Adrenal gland (tissue), 12 donors: ENCODE data around the gene PLA2G4C. TPM values are rescaled to one million over a fixed set of nuclear protein-coding genes. Genes with fewer than 3 reads are reported as not detected.

ENCODE experiments used
- DNase-seq, 7 donors: peaks; one replicate each; pipeline ENCODE4 v3.0.0-alpha.2; 2019 to 2020
- H3K27ac ChIP-seq, 5 donors: fragments of 200-600 bp; sonication (generic) in 4 of 5; 1 replicate in 3 of 5; 2 replicates in 2 of 5; pipeline versions ENCODE4 v1.5.1 to v1.8.0; 2016 to 2020; ENCODE audit warnings: mild to moderate bottlenecking in 1 of 5
- H3K27me3 ChIP-seq: fragments of 200-600 bp; 2 replicates; pipeline ENCODE4 v1.8.0; 2021
- H3K36me3 ChIP-seq, 2 donors: fragments of 200-600 bp; replicated peaks in 1 of 2; 1 replicate in 1 of 2; 2 replicates in 1 of 2; pipeline versions ENCODE4 v1.5.1 to v1.8.0; 2018 to 2022
- H3K4me1 ChIP-seq, 2 donors: fragments of 200-600 bp; replicated peaks in 1 of 2; 1 replicate in 1 of 2; 2 replicates in 1 of 2; pipeline versions ENCODE4 v1.5.1 to v1.8.0; 2018 to 2021
- H3K4me3 ChIP-seq, 4 donors: fragments of 200-600 bp; sonication (generic) in 3 of 4; one replicate each; pipeline ENCODE4 v1.5.1; 2016 to 2018
- H3K9me3 ChIP-seq, 3 donors: fragments of 200-600 bp; sonication (generic) in 1 of 3; replicated peaks in 1 of 3; 1 replicate in 2 of 3; 2 replicates in 1 of 3; pipeline versions ENCODE4 v1.5.1 to v1.8.0; 2016 to 2021
- POLR2A ChIP-seq, 2 donors: fragments of 450-650 bp; IDR thresholded peaks; one replicate each; pipeline ENCODE4 v1.6.1; 2017; ENCODE audit warnings: antibody characterized with exemption in 2 of 2, mild to moderate bottlenecking in 2 of 2, moderate library complexity in 1 of 2
- WGBS, 4 donors: extraction: QIAGEN DNeasy Blood & Tissue Kit in 2 of 4; methylation state at CpG; one replicate each; pipeline versions ENCODE4 v1.1.5 to v1.1.7; 2013 to 2017; 5-methylcytosine and 5-hydroxymethylcytosine counted together
- intact Hi-C, 2 donors: fragments of 100-400 bp; cut with DNase I; formaldehyde crosslinking; loops; one replicate each; pipeline versions ENCODE4 v1.14.1 to v1.15.0; 2022 to 2023
- polyA plus RNA-seq, 3 donors: library from polyadenylated mRNA; stranded (reverse); fragments of 200-250 nt in 2 of 3; fragments of 350-450 nt in 1 of 3; fragmentation: Illumina TruSeq in 1 of 3; extraction: RNeasy Lipid Tissue Mini Kit (QIAGEN cat#74804) in 1 of 3; gene quantifications; one replicate each; pipeline ENCODE4 v1.2.3, GENCODE V29; 2013 to 2014
- total RNA-seq, 9 donors: library from RNA; depleted of rRNA in 4 of 9; stranded (reverse); fragments of >200 nt in 4 of 9; fragments of 120-200 nt in 1 of 9; fragmentation: NEBNext Ultra II Directional in 1 of 9; extraction: Animal tissue kit (Norgen Biotek cat#: 25700) in 1 of 9; gene quantifications; one replicate each; pipeline versions ENCODE4 v1.1.0 to v1.2.4, GENCODE V29; 2013 to 2023
- TF ChIP-seq, protein P1 (sequence below), 6 experiments: fragments of 450-650 bp in 4 of 6; fragments of 200-600 bp in 2 of 6; sonication (generic) in 1 of 6; IDR thresholded peaks; 1 replicate in 5 of 6; 2 replicates in 1 of 6; pipeline versions ENCODE4 v1.5.1 to v1.8.0; 2016 to 2021; ENCODE audit warnings: antibody characterized with exemption in 6 of 6, mild to moderate bottlenecking in 2 of 6, moderate library complexity in 1 of 6
- donor health status: healthy with polysubstance abuse.
- donor health status: Bipolar disorder and iron deficiency.
- donor health status: DM: yes; HTN: yes; CAD: no.
- donor health status: DM: no; HTN: no; CAD: no.
- donor health status: DM: no; HTN: no; CAD: no.
- donor health status: DM: yes; HTN: yes; CAD: no.

Gene PLA2G4C
- total and polyA plus RNA-seq, 12 donors: 18.6 to 123 (median 51.6) TPM

- 60 to 88% (median 76%) methylated on average over 8 to 10 of the region's 10 CpGs for WGBS, 4 donors
- intact Hi-C loops: no loop called here
- TF ChIP-seq, protein P1, sequence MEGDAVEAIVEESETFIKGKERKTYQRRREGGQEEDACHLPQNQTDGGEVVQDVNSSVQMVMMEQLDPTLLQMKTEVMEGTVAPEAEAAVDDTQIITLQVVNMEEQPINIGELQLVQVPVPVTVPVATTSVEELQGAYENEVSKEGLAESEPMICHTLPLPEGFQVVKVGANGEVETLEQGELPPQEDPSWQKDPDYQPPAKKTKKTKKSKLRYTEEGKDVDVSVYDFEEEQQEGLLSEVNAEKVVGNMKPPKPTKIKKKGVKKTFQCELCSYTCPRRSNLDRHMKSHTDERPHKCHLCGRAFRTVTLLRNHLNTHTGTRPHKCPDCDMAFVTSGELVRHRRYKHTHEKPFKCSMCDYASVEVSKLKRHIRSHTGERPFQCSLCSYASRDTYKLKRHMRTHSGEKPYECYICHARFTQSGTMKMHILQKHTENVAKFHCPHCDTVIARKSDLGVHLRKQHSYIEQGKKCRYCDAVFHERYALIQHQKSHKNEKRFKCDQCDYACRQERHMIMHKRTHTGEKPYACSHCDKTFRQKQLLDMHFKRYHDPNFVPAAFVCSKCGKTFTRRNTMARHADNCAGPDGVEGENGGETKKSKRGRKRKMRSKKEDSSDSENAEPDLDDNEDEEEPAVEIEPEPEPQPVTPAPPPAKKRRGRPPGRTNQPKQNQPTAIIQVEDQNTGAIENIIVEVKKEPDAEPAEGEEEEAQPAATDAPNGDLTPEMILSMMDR (IDR thresholded peaks at IDR 0.05): no peak
- TF ChIP-seq POLR2A (IDR thresholded peaks at IDR 0.05): no peak
- DNase-seq: peak in 5 of 7 donors; percentile 32 to 88 (median 51)
- Histone ChIP-seq H3K9me3 (no peaks in the 10 kb centered on the region), H3K27ac (peak overlapping the region in 2 of 5 donors; percentile 68 to 79), H3K27me3 (no peaks in the 10 kb centered on the region), H3K4me3 (no peak overlapping the region), H3K36me3 (no peaks in the 10 kb centered on the region), H3K4me1 (no peaks in the 10 kb centered on the region)
These were observed 11.3 kb upstream of the PLA2G4C start for GRCh38 chr19:48121909-48122371.

GRCh38 chr19:48121066-48121465, 10.4 kb upstream of the PLA2G4C start:
- no peaks in the 10 kb centered on the region for H3K4me1 ChIP-seq
- intact Hi-C loops: no loop called here
- no peak for TF ChIP-seq POLR2A (IDR thresholded peaks at IDR 0.05)
- TF ChIP-seq, protein P1 (IDR thresholded peaks at IDR 0.05): no peak
- no peaks in the 10 kb centered on the region for H3K9me3 ChIP-seq
- no peak overlapping the region for H3K4me3 ChIP-seq
- DNase-seq: no peak
- H3K36me3 ChIP-seq: no peaks in the 10 kb centered on the region
- peak overlapping the region in 1 of 5 donors; percentile 68 for H3K27ac ChIP-seq
- no peaks in the 10 kb centered on the region for H3K27me3 ChIP-seq
- 89 to 97% (median 94%) methylated on average over 8 to 14 of the region's 14 CpGs for WGBS, 4 donors

- H3K4me3 ChIP-seq: no peak overlapping the region
- TF ChIP-seq, protein P1 (IDR thresholded peaks at IDR 0.05): no peak
- no peak for TF ChIP-seq POLR2A (IDR thresholded peaks at IDR 0.05)
- WGBS, 4 donors: 94 to 99% (median 97%) methylated on average over 2 of the region's 2 CpGs
- H3K4me1 ChIP-seq: no peaks in the 10 kb centered on the region
- H3K9me3 ChIP-seq: no peaks in the 10 kb centered on the region
- intact Hi-C loops: no loop called here
- no peaks in the 10 kb centered on the region for H3K36me3 ChIP-seq
- H3K27ac ChIP-seq: no peak overlapping the region
- H3K27me3 ChIP-seq: no peaks in the 10 kb centered on the region
- DNase-seq: no peak
These were observed 9.9 kb upstream of the PLA2G4C start for GRCh38 chr19:48120505-48120904.

DNA sequence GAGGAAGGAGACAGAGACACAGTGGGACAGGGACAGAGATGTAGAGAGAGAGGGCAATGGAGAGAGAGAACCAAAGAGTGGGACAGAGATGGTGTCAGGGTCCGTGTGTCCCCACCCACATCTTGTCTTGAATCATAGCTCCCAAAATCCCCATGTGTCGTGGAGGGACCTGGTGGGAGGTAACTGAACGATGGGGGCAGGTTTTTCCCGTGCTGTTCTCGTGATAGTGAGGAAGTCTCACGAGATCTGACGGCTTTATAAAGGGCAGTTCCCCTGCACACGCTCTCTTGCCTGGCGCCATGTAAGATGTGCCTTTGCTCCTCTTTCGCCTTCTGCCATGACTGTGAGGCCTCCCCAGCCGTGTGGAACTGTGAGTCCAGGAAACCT, 7.5 kb upstream of the PLA2G4C start:
- 86 to 91% (median 87%) methylated on average over 11 of the region's 11 CpGs for WGBS, 4 donors
- Histone ChIP-seq H3K4me3 (no peak overlapping the region), H3K27me3 (no peaks in the 10 kb centered on the region), H3K36me3 (no peaks in the 10 kb centered on the region), H3K27ac (no peak overlapping the region), H3K9me3 (no peaks in the 10 kb centered on the region), H3K4me1 (no peaks in the 10 kb centered on the region)
- intact Hi-C loops: no loop called here
- DNase-seq: no peak
- TF ChIP-seq, protein P1 (IDR thresholded peaks at IDR 0.05): no peak
- no peak for TF ChIP-seq POLR2A (IDR thresholded peaks at IDR 0.05)
